ENCODE data around the gene KDR.

Gene KDR

GRCh38 chr4:55136634-55137033 lies 11.2 kb upstream of the KDR start:
- H3K9me3 Mint-ChIP-seq, result peaks cover 3% of the 10 kb centered on the region
- H3K27ac Mint-ChIP-seq, result no peak overlapping the region
- no peaks in the 10 kb centered on the region for H3K36me3 Mint-ChIP-seq
- DNase-seq (ENCODE audit: low spot score in 2 of 2) (no peak), ATAC-seq (ENCODE audit: low read depth) (no peak)
- H3K4me1 Mint-ChIP-seq, result no peaks in the 10 kb centered on the region
- H3K27me3 Mint-ChIP-seq, result peaks cover 7% of the 10 kb centered on the region
- H3K4me3 Mint-ChIP-seq, result no peak overlapping the region

GRCh38 chr4:55133951-55134350 lies 8.6 kb upstream of the KDR start:
- ATAC-seq (ENCODE audit: low read depth), result no peak
- Mint-ChIP-seq H3K9me3 (peaks cover 1% of the 10 kb centered on the region), H3K4me3 (no peak overlapping the region), H3K27ac (no peak overlapping the region), H3K27me3 (peaks cover 5% of the 10 kb centered on the region), H3K4me1 (no peaks in the 10 kb centered on the region), H3K36me3 (no peaks in the 10 kb centered on the region)
- DNase-seq (ENCODE audit: low spot score in 2 of 2), result no peak

DNA sequence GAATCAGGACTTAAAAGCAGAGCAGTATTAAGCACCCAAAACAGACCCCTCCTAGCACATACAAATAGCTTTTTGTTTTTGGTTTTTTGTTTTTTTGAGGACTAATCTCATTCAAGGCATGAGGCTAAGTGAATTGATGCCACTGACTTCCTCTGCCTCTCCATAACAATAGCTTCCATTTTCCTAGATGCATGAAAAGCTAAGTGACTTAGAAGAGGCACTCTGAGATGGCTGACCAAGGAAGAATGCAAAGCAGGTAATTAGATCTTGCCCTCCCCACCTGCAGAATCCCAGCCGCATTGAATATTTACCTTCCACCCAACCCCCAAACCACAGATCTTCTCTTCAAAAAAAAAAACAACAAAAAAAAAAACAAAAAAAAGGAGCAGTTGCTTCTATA lies 7.4 kb upstream of the KDR start:
- peaks cover 5% of the 10 kb centered on the region for H3K27me3 Mint-ChIP-seq
- no peak overlapping the region for H3K27ac Mint-ChIP-seq
- no peaks in the 10 kb centered on the region for H3K4me1 Mint-ChIP-seq
- DNase-seq (ENCODE audit: low spot score in 2 of 2) (no peak), ATAC-seq (ENCODE audit: low read depth) (no peak)
- peaks cover 1% of the 10 kb centered on the region for H3K9me3 Mint-ChIP-seq
- H3K36me3 Mint-ChIP-seq, result no peaks in the 10 kb centered on the region
- H3K4me3 Mint-ChIP-seq, result no peak overlapping the region

DNA sequence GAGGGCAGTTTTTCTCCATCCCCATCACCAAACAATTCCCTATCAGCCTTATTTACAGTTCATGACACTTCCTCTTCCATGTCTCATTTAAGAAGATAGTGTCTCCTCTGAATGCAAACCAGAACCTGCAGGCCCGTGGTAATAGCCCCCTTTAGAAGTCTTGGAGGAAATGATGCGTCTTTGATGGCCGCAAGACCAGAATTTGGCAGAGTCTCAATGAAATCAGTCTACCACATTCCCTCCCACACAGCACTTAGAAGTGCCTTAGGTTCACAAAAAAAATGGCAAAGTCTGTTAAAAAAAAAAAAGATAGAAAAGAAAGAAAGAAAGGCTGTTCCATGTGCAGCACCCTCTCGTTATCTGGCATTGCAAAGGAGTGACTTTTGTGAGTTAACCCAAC lies 2.1 kb upstream of the KDR start:
- no peak for ATAC-seq (ENCODE audit: low read depth)

DNA sequence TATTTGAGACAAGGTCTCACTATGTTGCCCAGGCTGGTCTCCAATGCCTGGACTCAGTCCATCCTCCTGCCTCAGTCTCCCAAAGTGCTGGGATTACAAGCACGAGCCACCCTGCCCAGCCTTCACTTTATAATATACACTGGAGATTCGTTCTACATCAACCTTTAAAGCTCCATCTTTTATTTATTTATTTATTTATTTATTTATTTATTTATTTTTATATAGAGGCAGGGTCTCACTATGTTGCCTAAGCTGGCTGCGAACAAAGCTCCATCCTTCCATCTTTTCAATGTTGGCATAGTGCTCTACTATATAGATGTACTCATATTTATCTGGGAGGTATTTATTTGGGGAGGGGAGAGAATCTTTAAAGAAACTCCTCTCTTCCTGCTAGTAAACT lies 1.7 kb upstream of the KDR start:
- DNase-seq (ENCODE audit: low spot score in 2 of 2) (no peak), ATAC-seq (ENCODE audit: low read depth) (no peak)
- no peaks in the 10 kb centered on the region for H3K4me1 Mint-ChIP-seq
- no peak overlapping the region for H3K27ac Mint-ChIP-seq
- H3K36me3 Mint-ChIP-seq, result no peaks in the 10 kb centered on the region
- H3K9me3 Mint-ChIP-seq, result peaks cover 1% of the 10 kb centered on the region
- H3K4me3 Mint-ChIP-seq, result no peak overlapping the region
- peaks cover 4% of the 10 kb centered on the region for H3K27me3 Mint-ChIP-seq

More for the DNA sequence above, 2.1 kb upstream of the KDR start:
- Mint-ChIP-seq H3K27me3 (peaks cover 4% of the 10 kb centered on the region), H3K4me3 (no peak overlapping the region), H3K4me1 (no peaks in the 10 kb centered on the region), H3K9me3 (no peaks in the 10 kb centered on the region), H3K27ac (no peak overlapping the region), H3K36me3 (no peaks in the 10 kb centered on the region)
- DNase-seq (ENCODE audit: low spot score in 2 of 2), result no peak

DNA sequence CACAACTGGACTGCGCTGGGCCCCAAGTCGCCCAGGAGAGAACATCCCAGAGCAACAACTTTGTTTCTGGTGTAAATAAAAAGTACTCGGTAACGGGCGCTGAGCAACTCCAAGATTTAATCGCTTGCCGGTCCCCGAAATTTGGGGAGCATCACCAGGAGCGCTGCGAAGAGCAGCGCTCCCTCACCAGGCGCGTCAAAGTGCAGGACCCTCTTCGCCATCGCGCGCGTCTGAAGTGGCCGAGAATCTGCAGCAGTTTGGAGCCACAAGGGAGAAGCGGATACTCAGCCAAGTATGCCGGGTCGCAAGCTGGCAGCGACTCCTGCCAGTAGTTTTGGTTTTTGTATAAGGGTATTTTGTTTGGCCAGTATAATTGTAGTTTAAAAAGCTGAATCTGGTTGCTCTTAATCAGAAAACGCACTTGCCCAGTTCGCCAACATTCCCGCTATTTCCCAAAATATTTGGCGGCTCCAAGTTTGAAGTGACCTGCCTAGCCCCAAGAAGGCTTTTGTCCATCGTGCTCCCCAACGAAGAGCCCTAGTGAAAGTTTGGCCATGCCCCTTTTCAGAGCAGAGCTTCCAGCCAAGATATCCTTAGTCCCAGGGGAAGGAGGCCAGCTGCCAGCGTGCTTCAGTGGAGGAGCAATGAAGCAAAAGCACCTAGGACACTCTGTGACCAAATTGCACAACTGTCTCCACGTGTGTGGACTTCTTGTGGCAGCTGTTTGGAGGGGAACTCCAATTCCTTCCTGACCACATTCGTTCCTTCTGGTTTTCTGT lies 557 bp upstream of the KDR start:
- DNase-seq (ENCODE audit: low spot score in 2 of 2), result no peak
- Mint-ChIP-seq H3K4me3 (no peak overlapping the region), H3K27me3 (peaks cover 4% of the 10 kb centered on the region), H3K4me1 (no peaks in the 10 kb centered on the region), H3K36me3 (no peaks in the 10 kb centered on the region), H3K9me3 (peaks cover 1% of the 10 kb centered on the region), H3K27ac (no peak overlapping the region)
- ATAC-seq (ENCODE audit: low read depth), result no peak

GRCh38 chr4:55124322-55125076 lies 896 bp downstream of the KDR start:
- Mint-ChIP-seq H3K4me1 (no peaks in the 10 kb centered on the region), H3K27ac (no peak overlapping the region), H3K4me3 (no peak overlapping the region), H3K27me3 (peaks cover 4% of the 10 kb centered on the region), H3K36me3 (no peaks in the 10 kb centered on the region), H3K9me3 (peaks cover 1% of the 10 kb centered on the region)
- DNase-seq (ENCODE audit: low spot score in 2 of 2) (no peak), ATAC-seq (ENCODE audit: low read depth) (no peak)

- H3K27ac Mint-ChIP-seq, result no peak overlapping the region
- H3K27me3 Mint-ChIP-seq, result peaks cover 4% of the 10 kb centered on the region
- peaks cover 1% of the 10 kb centered on the region for H3K9me3 Mint-ChIP-seq
- no peaks in the 10 kb centered on the region for H3K4me1 Mint-ChIP-seq
- DNase-seq (ENCODE audit: low spot score in 2 of 2) (no peak), ATAC-seq (ENCODE audit: low read depth) (no peak)
- no peak overlapping the region for H3K4me3 Mint-ChIP-seq
- H3K36me3 Mint-ChIP-seq, result no peaks in the 10 kb centered on the region
Measured at GRCh38 chr4:55123791-55124190, 1.6 kb downstream of the KDR start.

GRCh38 chr4:55122235-55122634 lies 3.2 kb downstream of the KDR start:
- H3K36me3 Mint-ChIP-seq, result no peaks in the 10 kb centered on the region
- ATAC-seq (ENCODE audit: low read depth) (no peak), DNase-seq (ENCODE audit: low spot score in 2 of 2) (no peak)
- peaks cover 1% of the 10 kb centered on the region for H3K9me3 Mint-ChIP-seq
- peaks cover 4% of the 10 kb centered on the region for H3K27me3 Mint-ChIP-seq
- H3K27ac Mint-ChIP-seq, result no peak overlapping the region
- H3K4me1 Mint-ChIP-seq, result no peaks in the 10 kb centered on the region
- H3K4me3 Mint-ChIP-seq, result no peak overlapping the region

GRCh38 chr4:55121246-55121645 lies 4.1 kb downstream of the KDR start:
- DNase-seq (ENCODE audit: low spot score in 2 of 2) (no peak), ATAC-seq (ENCODE audit: low read depth) (no peak)
- no peak overlapping the region for H3K4me3 Mint-ChIP-seq
- H3K36me3 Mint-ChIP-seq, result no peaks in the 10 kb centered on the region
- peaks cover 4% of the 10 kb centered on the region for H3K27me3 Mint-ChIP-seq
- H3K9me3 Mint-ChIP-seq, result peaks cover 1% of the 10 kb centered on the region
- no peak overlapping the region for H3K27ac Mint-ChIP-seq
- H3K4me1 Mint-ChIP-seq, result no peaks in the 10 kb centered on the region

- Mint-ChIP-seq H3K4me3 (no peak overlapping the region), H3K27me3 (peaks cover 4% of the 10 kb centered on the region), H3K9me3 (peaks cover 1% of the 10 kb centered on the region), H3K4me1 (no peaks in the 10 kb centered on the region), H3K27ac (no peak overlapping the region), H3K36me3 (no peaks in the 10 kb centered on the region)
- DNase-seq (ENCODE audit: low spot score in 2 of 2) (no peak), ATAC-seq (ENCODE audit: low read depth) (no peak)
Measured at GRCh38 chr4:55118397-55118796, 7.0 kb downstream of the KDR start.

- Mint-ChIP-seq H3K36me3 (no peaks in the 10 kb centered on the region), H3K4me1 (no peaks in the 10 kb centered on the region), H3K9me3 (peaks cover 1% of the 10 kb centered on the region), H3K27ac (no peak overlapping the region), H3K27me3 (peaks cover 4% of the 10 kb centered on the region), H3K4me3 (no peak overlapping the region)
- ATAC-seq (ENCODE audit: low read depth), result no peak
- DNase-seq (ENCODE audit: low spot score in 2 of 2), result no peak
Measured at GRCh38 chr4:55117511-55117910, 7.9 kb downstream of the KDR start.

DNA sequence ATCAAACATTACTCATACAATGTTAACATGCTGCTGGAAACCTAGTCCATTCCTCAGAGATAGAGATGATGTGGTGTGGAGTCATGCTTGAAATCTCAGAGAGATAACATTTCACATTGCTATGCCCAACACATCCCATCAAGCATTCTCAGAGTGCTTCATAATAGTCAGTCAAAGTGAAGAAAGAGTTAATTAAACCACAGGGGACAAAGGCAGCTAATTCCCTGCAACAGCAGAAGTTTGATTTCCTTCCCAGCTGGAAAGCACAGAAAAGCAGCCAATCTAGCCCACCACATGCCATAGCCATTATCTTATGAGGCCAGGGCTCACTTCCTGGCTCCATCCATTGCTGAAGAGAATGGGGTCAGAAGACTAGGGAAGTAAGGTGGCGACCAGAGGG lies 8.9 kb downstream of the KDR start:
- Mint-ChIP-seq H3K27me3 (peaks cover 4% of the 10 kb centered on the region), H3K4me3 (no peak overlapping the region), H3K36me3 (no peaks in the 10 kb centered on the region), H3K9me3 (no peaks in the 10 kb centered on the region), H3K27ac (no peak overlapping the region), H3K4me1 (no peaks in the 10 kb centered on the region)
- ATAC-seq (ENCODE audit: low read depth) (no peak), DNase-seq (ENCODE audit: low spot score in 2 of 2) (no peak)

GRCh38 chr4:55111601-55112000 lies 13.8 kb downstream of the KDR start:
- Mint-ChIP-seq H3K27me3 (peaks cover 5% of the 10 kb centered on the region), H3K9me3 (peaks cover 2% of the 10 kb centered on the region), H3K4me3 (no peak overlapping the region), H3K4me1 (peaks cover 2% of the 10 kb centered on the region), H3K36me3 (no peaks in the 10 kb centered on the region), H3K27ac (no peak overlapping the region)
- no peak for DNase-seq (ENCODE audit: low spot score in 2 of 2)
- ATAC-seq (ENCODE audit: low read depth), result no peak

DNA sequence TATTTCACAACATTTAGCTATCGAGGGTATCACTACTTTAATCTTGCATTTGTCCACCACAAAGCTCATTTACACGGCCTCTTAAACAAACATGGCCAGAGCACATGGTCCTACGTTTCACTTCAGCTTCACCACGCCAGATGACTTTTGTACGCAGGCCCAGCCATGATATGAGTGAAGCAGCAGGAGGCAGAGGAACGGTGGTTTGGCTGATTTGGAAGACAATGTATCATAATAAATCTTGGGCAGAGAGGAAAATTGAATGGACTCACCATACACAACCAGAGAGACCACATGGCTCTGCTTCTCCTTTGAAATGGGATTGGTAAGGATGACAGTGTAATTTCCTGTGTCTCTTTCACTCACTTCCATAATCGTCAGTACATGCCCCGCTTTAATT lies 15.3 kb downstream of the KDR start:
- Mint-ChIP-seq H3K27ac (no peak overlapping the region), H3K4me1 (peaks cover 2% of the 10 kb centered on the region), H3K9me3 (peaks cover 2% of the 10 kb centered on the region), H3K36me3 (no peaks in the 10 kb centered on the region), H3K4me3 (no peak overlapping the region), H3K27me3 (peaks cover 5% of the 10 kb centered on the region)
- no peak for DNase-seq (ENCODE audit: low spot score in 2 of 2)
- ATAC-seq (ENCODE audit: low read depth), result no peak
